Measurements from ENCODE around the gene DKC1.

- TF ChIP-seq CTCF (IDR thresholded peaks at IDR 0.05) = no peak
- TF ChIP-seq REST (IDR thresholded peaks at IDR 0.05; ENCODE audit: insufficient read depth in 1 of 2, low read depth in 2 of 2, low read length in 1 of 2) = no peak
- no peak for TF ChIP-seq POLR2AphosphoS5 (IDR thresholded peaks at IDR 0.05; ENCODE audit: low read depth, low read length)
- TF ChIP-seq TCF7L2 (IDR thresholded peaks at IDR 0.05; ENCODE audit: low read depth, low read length) = no peak
Measured at GRCh38 chrX:154717824-154718223, 44.8 kb upstream of the DKC1 start.

Measured in Panc1 (cell line).